ENCODE data around the gene THBS4. TPM values are rescaled to one million over a fixed set of nuclear protein-coding genes. Genes with fewer than 3 reads are reported as not detected.
A peak's percentile ranks its signal among the peaks of the same experiment; 100 is the strongest.

Gene THBS4
- total RNA-seq, 3 donors from 2014 or later (not counting 1 experiment from before 2014, with no cell fraction given): 0.32 to 0.61 (median 0.48) TPM

DNA sequence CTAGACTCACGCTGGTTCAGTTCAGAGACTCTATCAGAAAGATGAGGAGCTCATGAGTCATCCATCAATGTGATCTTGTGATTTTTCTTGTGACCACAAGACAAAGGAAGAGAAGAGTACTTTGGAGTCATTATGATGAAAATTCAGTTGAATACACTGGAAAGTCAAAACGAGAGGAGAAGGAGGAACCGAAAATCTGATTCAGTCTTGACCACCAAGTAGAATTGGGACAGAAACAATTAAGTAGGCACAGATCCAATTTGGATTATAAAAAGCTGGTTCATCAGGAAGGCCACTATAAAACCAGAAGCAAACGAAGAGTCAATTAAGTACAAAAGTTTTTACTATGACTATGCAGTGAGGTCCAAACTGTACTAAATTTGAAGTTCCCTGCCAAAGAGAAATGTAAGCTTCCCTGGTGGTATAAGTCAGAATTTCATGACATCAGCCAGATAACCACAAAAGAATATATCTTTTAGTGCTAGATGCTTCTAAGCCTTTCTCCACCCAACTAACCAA, 90.9 kb downstream of the THBS4 start:
- Mint-ChIP-seq H3K36me3 (no peaks in the 10 kb centered on the region), H3K9me3 (no peaks in the 10 kb centered on the region), H3K27ac (no peak overlapping the region), H3K27me3 (ENCODE audit: low read depth in 2 of 2) (peaks cover 0 to 8% of the 10 kb centered on the region in 2 donors), H3K4me3 (no peak overlapping the region), H3K4me1 (peaks cover 0 to 9% of the 10 kb centered on the region in 2 donors)
- intact Hi-C loops (cut with micrococcal nuclease): no loop called here
- Histone ChIP-seq H3K9me3 (ENCODE audit: control insufficient read depth, insufficient read depth, low read length) (no peaks in the 10 kb centered on the region), H3K4me3 (ENCODE audit: low read length) (no peak overlapping the region), H3K4me1 (ENCODE audit: control insufficient read depth, insufficient read depth, low read length) (peaks cover 7% of the 10 kb centered on the region), H3K27me3 (ENCODE audit: control insufficient read depth, insufficient read depth, low read length) (no peaks in the 10 kb centered on the region), H3K27ac (ENCODE audit: low read length) (peak overlapping the region; percentile 47), H3K36me3 (ENCODE audit: control insufficient read depth, insufficient read depth, low read length) (no peaks in the 10 kb centered on the region)
- WGBS (ENCODE audit: insufficient coverage): 57% methylated on average over 4 of the region's 4 CpGs
- TF ChIP-seq, protein P1, sequence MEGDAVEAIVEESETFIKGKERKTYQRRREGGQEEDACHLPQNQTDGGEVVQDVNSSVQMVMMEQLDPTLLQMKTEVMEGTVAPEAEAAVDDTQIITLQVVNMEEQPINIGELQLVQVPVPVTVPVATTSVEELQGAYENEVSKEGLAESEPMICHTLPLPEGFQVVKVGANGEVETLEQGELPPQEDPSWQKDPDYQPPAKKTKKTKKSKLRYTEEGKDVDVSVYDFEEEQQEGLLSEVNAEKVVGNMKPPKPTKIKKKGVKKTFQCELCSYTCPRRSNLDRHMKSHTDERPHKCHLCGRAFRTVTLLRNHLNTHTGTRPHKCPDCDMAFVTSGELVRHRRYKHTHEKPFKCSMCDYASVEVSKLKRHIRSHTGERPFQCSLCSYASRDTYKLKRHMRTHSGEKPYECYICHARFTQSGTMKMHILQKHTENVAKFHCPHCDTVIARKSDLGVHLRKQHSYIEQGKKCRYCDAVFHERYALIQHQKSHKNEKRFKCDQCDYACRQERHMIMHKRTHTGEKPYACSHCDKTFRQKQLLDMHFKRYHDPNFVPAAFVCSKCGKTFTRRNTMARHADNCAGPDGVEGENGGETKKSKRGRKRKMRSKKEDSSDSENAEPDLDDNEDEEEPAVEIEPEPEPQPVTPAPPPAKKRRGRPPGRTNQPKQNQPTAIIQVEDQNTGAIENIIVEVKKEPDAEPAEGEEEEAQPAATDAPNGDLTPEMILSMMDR (IDR thresholded peaks at IDR 0.05): no peak
- ATAC-seq (peak in 1 of 3 donors; percentile 41), DNase-seq (peak in 1 of 2 donors; percentile 49)

DNA sequence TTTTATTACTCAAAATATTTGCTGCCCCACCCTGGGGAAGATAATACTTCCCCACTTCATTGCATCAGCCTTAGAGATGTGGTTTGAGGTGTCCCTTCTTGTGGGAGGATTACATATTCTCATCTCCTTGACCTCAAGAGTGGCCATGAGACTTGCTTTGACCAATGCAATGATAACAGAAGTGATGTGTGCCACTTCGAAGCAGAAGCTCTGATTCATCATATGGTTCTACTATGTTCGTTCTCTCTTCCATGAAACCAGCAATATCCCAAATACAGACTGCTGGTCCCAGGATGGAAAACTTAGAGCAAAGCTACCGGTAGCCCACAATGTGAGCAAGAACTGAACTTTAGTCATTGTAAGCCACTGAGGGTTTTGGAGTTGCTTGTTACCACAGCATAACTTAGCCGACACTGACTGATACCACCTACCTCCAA, 92.0 kb downstream of the THBS4 start:
- peaks cover 0 to 8% of the 10 kb centered on the region in 2 donors for H3K27me3 Mint-ChIP-seq (ENCODE audit: low read depth in 2 of 2)
- peak in 2 of 3 donors; percentile 50 to 81 for ATAC-seq
- H3K4me1 ChIP-seq (ENCODE audit: control insufficient read depth, insufficient read depth, low read length): peaks cover 7% of the 10 kb centered on the region

DNA sequence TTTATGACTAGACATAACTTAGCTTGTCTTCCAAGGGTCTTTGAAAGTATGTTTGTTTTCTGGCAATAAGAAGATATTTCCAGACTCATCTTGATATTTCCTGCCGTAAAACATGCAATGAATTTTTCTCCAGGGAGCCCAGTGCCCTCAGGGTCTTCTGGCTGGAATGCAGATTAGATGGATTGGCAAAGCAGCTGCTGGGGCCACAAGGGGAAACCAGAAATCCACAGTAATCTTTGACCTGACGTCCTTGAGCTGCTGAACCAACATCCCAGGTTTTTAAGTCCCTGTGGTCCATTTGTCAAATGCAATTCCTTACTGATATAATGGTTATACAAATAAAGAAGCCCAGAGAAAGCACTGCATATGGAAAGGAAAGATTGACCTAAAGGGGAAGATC, 93.0 kb downstream of the THBS4 start:
- TF ChIP-seq, protein P1 (IDR thresholded peaks at IDR 0.05): no peak
- 72% methylated on average over 2 of the region's 2 CpGs for WGBS (ENCODE audit: insufficient coverage)
- no peaks in the 10 kb centered on the region for H3K27me3 ChIP-seq (ENCODE audit: control insufficient read depth, insufficient read depth, low read length)
- H3K27ac ChIP-seq (ENCODE audit: low read length): no peak overlapping the region
- peaks cover 7% of the 10 kb centered on the region for H3K4me1 ChIP-seq (ENCODE audit: control insufficient read depth, insufficient read depth, low read length)
- Mint-ChIP-seq H3K9me3 (peaks cover 0 to 2% of the 10 kb centered on the region in 2 donors), H3K27ac (no peak overlapping the region), H3K4me3 (no peak overlapping the region), H3K27me3 (ENCODE audit: low read depth in 2 of 2) (peaks cover 0 to 8% of the 10 kb centered on the region in 2 donors), H3K36me3 (no peaks in the 10 kb centered on the region), H3K4me1 (peaks cover 0 to 9% of the 10 kb centered on the region in 2 donors)
- no peak for DNase-seq
- no peak overlapping the region for H3K4me3 ChIP-seq (ENCODE audit: low read length)
- no peaks in the 10 kb centered on the region for H3K36me3 ChIP-seq (ENCODE audit: control insufficient read depth, insufficient read depth, low read length)
- intact Hi-C loops (cut with micrococcal nuclease): no loop called here
- ATAC-seq: no peak
- no peaks in the 10 kb centered on the region for H3K9me3 ChIP-seq (ENCODE audit: control insufficient read depth, insufficient read depth, low read length)

More for the DNA sequence above, 92.0 kb downstream of the THBS4 start:
- no peak for DNase-seq
- Mint-ChIP-seq H3K4me1 (peaks cover 0 to 9% of the 10 kb centered on the region in 2 donors), H3K4me3 (no peak overlapping the region), H3K36me3 (no peaks in the 10 kb centered on the region), H3K9me3 (peaks cover 0 to 2% of the 10 kb centered on the region in 2 donors), H3K27ac (no peak overlapping the region)
- H3K27me3 ChIP-seq (ENCODE audit: control insufficient read depth, insufficient read depth, low read length): no peaks in the 10 kb centered on the region
- WGBS (ENCODE audit: insufficient coverage): 83% methylated on average over 3 of the region's 4 CpGs
- H3K4me3 ChIP-seq (ENCODE audit: low read length): no peak overlapping the region
- intact Hi-C loops (cut with micrococcal nuclease): no loop called here
- TF ChIP-seq, protein P1 (IDR thresholded peaks at IDR 0.05): no peak
- H3K9me3 ChIP-seq (ENCODE audit: control insufficient read depth, insufficient read depth, low read length): no peaks in the 10 kb centered on the region
- no peak overlapping the region for H3K27ac ChIP-seq (ENCODE audit: low read length)
- no peaks in the 10 kb centered on the region for H3K36me3 ChIP-seq (ENCODE audit: control insufficient read depth, insufficient read depth, low read length)

DNA sequence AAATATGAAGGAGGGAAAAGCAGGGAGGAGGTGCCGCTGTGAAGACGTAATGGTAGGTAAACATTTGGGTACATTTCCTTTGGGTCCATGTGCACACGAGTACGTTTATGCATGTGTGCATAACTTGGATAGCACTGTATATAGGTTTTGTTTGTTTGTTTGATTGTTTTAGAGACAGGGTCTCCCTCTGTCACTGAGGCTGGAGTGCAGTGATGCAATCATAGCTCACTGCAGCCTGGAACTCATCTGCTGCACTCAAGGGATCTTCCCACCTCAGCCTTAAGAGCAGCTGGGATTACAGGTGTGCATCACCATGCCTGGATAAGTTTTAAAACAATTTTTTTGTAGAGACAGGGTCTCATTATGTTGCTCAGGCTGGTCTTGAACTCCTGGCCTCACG, 94.0 kb downstream of the THBS4 start:
- no peak overlapping the region for H3K4me3 Mint-ChIP-seq

More for the DNA sequence above, 94.0 kb downstream of the THBS4 start:
- Histone ChIP-seq H3K4me1 (ENCODE audit: control insufficient read depth, insufficient read depth, low read length) (peaks cover 7% of the 10 kb centered on the region), H3K4me3 (ENCODE audit: low read length) (no peak overlapping the region), H3K27ac (ENCODE audit: low read length) (no peak overlapping the region), H3K36me3 (ENCODE audit: control insufficient read depth, insufficient read depth, low read length) (no peaks in the 10 kb centered on the region), H3K27me3 (ENCODE audit: control insufficient read depth, insufficient read depth, low read length) (no peaks in the 10 kb centered on the region), H3K9me3 (ENCODE audit: control insufficient read depth, insufficient read depth, low read length) (no peaks in the 10 kb centered on the region)
- intact Hi-C loops (cut with micrococcal nuclease): no loop called here
- Mint-ChIP-seq H3K36me3 (no peaks in the 10 kb centered on the region), H3K27me3 (ENCODE audit: low read depth in 2 of 2) (peaks cover 0 to 8% of the 10 kb centered on the region in 2 donors), H3K27ac (no peak overlapping the region), H3K4me1 (peaks cover 0 to 9% of the 10 kb centered on the region in 2 donors), H3K9me3 (peaks cover 0 to 2% of the 10 kb centered on the region in 2 donors)
- 95% methylated on average over 5 of the region's 5 CpGs for WGBS (ENCODE audit: insufficient coverage)
- no peak for DNase-seq
- no peak for ATAC-seq
- TF ChIP-seq, protein P1 (IDR thresholded peaks at IDR 0.05): no peak
